Ishikawa (cell line): ENCODE data around the gene HTR1D.

ENCODE experiments used
- CEBPB ChIP-seq: IDR thresholded peaks from 2 replicates; pipeline ENCODE4 v1.6.1; 2012
- CREB1 ChIP-seq: IDR thresholded peaks from 2 replicates; pipeline ENCODE4 v1.6.1; 2012; ENCODE audit warnings: low read depth
- EGR1 ChIP-seq: IDR thresholded peaks from 2 replicates; pipeline ENCODE4 v1.6.1; 2012
- EP300 ChIP-seq: IDR thresholded peaks from 2 replicates; pipeline ENCODE4 v1.6.1; 2012; ENCODE audit warnings: borderline replicate concordance
- FOXM1 ChIP-seq: IDR thresholded peaks from 2 replicates; pipeline ENCODE4 v1.6.1; 2012; ENCODE audit warnings: low read depth, borderline replicate concordance
- MAX ChIP-seq: IDR thresholded peaks from 2 replicates; pipeline ENCODE4 v1.6.1; 2012
- NFIC ChIP-seq: IDR thresholded peaks from 2 replicates; pipeline ENCODE4 v1.6.1; 2012
- RAD21 ChIP-seq: IDR thresholded peaks from 2 replicates; pipeline ENCODE4 v1.6.1; 2012; ENCODE audit warnings: low read depth
- REST ChIP-seq: IDR thresholded peaks from 2 replicates; pipeline ENCODE4 v1.6.1; 2012; ENCODE audit warnings: low read depth, mild to moderate bottlenecking
- TAF1 ChIP-seq: IDR thresholded peaks from 2 replicates; pipeline ENCODE4 v1.6.1; 2012; ENCODE audit warnings: low read depth, mild to moderate bottlenecking
- TCF12 ChIP-seq: IDR thresholded peaks from 2 replicates; pipeline ENCODE4 v1.6.1; 2012; ENCODE audit warnings: low read depth
- TEAD4 ChIP-seq: IDR thresholded peaks from 2 replicates; pipeline ENCODE4 v1.6.1; 2012
- USF1 ChIP-seq: IDR thresholded peaks from 2 replicates; pipeline ENCODE4 v1.6.1; 2012
- YY1 ChIP-seq: IDR thresholded peaks from 2 replicates; pipeline ENCODE4 v1.6.1; 2012; ENCODE audit warnings: low read depth
- ZBTB7A ChIP-seq: IDR thresholded peaks from 2 replicates; pipeline ENCODE4 v1.6.1; 2012; ENCODE audit warnings: low read depth

HTR1D gene

GRCh38 chr1:23185381-23185780 lies 31.9 kb downstream of the HTR1D start:
- TF ChIP-seq MAX (no peak), FOXM1 (no peak), CREB1 (no peak), CEBPB (no peak), NFIC (no peak), RAD21 (no peak), ZBTB7A (no peak)

GRCh38 chr1:23184212-23184934 lies 32.9 kb downstream of the HTR1D start:
- TF ChIP-seq TCF12: no peak
- peak; percentile 96 for TF ChIP-seq RAD21

GRCh38 chr1:23179862-23180261 lies 37.4 kb downstream of the HTR1D start:
- TF ChIP-seq ZBTB7A: no peak
- TF ChIP-seq EP300: no peak
- no peak for TF ChIP-seq CREB1

- TF ChIP-seq MAX (no peak), TCF12 (no peak), CEBPB (no peak), USF1 (no peak), FOXM1 (no peak), CREB1 (no peak), TAF1 (no peak), EP300 (no peak), NFIC (no peak), REST (no peak)
These were observed 38.4 kb downstream of the HTR1D start for GRCh38 chr1:23178950-23179349.

GRCh38 chr1:23178414-23178813 lies 38.9 kb downstream of the HTR1D start:
- TF ChIP-seq REST (no peak), TCF12 (no peak), CREB1 (no peak), YY1 (no peak), EP300 (no peak), TAF1 (no peak), USF1 (no peak), TEAD4 (no peak), ZBTB7A (no peak), MAX (no peak), EGR1 (no peak)

GRCh38 chr1:23177438-23178380 lies 39.6 kb downstream of the HTR1D start:
- TF ChIP-seq TCF12 (peak; percentile 64; the same call in 1 of the 2 replicates), TEAD4 (0 out of 2 replicates have a peak, but pooled peaks have one; percentile 23), MAX (peak; percentile 78), REST (no peak), NFIC (peak; percentile 61; the same call in 1 of the 2 replicates), EP300 (peak; percentile 17; the same call in 1 of the 2 replicates), EGR1 (no peak), TAF1 (no peak), FOXM1 (no peak), RAD21 (no peak; the same call in 1 of the 2 replicates), YY1 (no peak), USF1 (0 out of 2 replicates have a peak, but pooled peaks have one; percentile 13), CREB1 (no peak), ZBTB7A (peak; percentile 83), CEBPB (no peak)
